GM18868 (cell line): ENCODE results near the gene PBOV1.
"Not testable (repeated sequence)": the region's sequence is repeated elsewhere in the genome, so short reads cannot be mapped to it uniquely, and the experiment has no call there.

ENCODE experiments used
- ATAC-seq: cut with Tn5 transposase; IDR thresholded peaks from one replicate; pipeline ENCODE4 v1.9.1; 2021; ENCODE audit warnings: mild to moderate bottlenecking, moderate library complexity; ENCODE audit not compliant: unreplicated experiment

PBOV1 gene

GRCh38 chr6:138238368-138238767 lies 20.1 kb upstream of the PBOV1 start:
- no peak for ATAC-seq

DNA sequence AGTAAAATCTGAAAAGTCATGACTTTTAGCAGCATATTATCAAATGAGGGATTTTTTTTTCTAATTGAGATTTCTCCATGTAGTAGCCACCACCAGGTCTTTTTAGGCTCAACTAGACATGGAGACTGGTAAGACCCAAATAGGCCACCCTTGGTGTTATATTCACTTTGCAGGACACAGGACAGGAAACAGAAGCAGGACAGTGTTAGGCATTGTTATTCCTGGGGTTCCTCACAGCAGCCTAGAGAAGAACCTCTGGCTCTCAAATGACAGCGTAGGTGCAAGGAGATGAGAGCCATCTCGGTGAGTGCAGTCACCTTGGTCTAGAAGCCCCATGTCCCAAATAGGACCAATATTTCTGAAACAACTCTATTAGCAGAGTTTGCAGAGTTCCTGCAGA lies 19.2 kb upstream of the PBOV1 start:
- ATAC-seq: no peak

GRCh38 chr6:138235693-138236092 lies 17.4 kb upstream of the PBOV1 start:
- no peak for ATAC-seq

GRCh38 chr6:138235205-138235604 lies 16.9 kb upstream of the PBOV1 start:
- no peak for ATAC-seq

GRCh38 chr6:138234363-138234762 lies 16.1 kb upstream of the PBOV1 start:
- ATAC-seq: no peak

GRCh38 chr6:138231381-138231886 lies 13.1 kb upstream of the PBOV1 start:
- no peak for ATAC-seq

GRCh38 chr6:138230759-138231380 lies 12.6 kb upstream of the PBOV1 start:
- ATAC-seq: no peak

GRCh38 chr6:138230221-138230620 lies 11.9 kb upstream of the PBOV1 start:
- ATAC-seq: no peak

GRCh38 chr6:138229663-138230179 lies 11.4 kb upstream of the PBOV1 start:
- ATAC-seq: no peak

DNA sequence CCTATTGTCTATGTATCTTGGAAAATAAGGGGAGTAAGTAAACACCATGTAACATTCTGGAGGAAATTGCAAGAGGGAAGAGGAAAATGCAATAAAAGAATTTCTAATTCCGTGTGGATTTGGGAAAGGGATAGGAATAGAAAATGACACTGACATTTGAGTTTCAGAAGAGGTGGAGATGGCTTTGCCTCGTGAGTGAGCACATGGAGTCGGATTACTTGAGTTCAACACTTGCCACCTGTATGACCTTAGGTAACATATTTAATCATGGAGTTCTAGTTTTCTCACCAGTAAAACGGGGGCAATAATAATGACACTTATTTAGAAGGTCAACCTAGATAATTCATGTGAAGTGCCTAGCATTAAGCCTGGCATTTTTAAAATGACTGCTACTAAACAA lies 10.8 kb upstream of the PBOV1 start:
- ATAC-seq: no peak

DNA sequence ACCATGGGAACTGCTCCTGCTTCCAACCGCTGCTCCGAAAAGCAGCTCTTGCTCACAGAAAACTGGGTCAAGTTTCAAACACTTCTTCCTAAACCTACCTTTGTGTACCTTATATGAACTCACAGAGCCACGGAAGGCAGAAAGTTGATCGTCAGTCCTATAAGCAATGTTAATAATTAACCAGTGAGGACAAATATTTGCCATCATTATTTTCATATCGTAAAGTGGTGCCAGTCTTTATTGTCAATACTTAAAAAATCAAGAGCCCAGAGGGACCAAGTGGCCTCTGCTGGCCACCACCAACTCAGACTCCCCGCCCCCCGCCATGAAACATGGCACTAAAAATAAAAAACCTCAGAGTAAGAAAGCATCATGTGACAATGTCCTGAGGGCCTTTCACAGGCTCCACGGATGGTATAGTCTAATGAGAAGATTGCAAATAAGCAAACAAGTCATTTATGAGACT lies 9.1 kb upstream of the PBOV1 start:
- no peak for ATAC-seq

DNA sequence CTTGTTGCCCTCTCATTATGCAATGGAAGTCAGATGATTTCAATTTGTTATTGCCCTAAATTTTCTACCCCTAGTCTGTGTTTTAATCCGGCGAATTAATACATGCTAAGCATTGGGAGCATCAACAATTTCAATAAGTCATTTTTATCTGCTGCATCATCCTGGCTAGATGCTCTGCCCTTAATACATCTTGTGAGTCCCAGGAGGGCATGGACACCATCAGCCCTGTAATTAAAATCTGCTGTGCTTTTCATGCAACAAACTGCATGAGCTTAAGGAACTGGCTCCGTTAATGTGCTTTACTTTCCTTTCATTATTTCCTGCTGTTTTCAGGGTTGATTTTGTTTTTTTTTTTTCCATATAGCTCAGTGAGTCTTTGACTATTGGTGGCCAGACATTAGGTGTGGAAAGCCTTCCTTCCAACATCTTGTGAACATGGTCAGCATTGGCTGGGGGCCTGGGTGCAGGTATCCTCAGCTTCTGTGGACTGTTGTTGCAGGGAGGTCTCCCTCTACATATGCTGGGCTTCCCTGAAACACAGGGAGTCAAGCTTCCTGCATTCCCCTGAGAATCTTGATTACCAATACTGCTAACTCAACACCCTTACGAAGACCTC lies 8.5 kb upstream of the PBOV1 start:
- no peak for ATAC-seq

DNA sequence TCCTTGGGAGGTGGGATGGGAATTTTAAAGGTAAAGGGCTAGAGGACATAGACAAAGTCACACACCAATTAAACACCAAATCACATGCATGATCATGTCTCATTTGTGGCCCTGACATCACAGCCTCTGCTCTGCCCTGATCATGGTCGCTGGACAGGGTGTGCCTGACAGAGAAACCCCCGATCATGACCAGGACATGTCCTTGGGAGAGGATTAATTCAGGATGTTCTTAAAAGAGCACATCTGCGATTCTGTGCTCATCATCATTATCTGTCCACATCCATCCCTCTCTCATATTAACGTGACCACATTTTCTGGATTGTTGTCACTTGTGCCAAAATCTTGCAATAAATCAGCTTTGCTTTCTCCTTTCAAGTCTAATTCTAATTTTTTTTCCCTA lies 7.7 kb upstream of the PBOV1 start:
- no peak for ATAC-seq

- no peak for ATAC-seq
Measured at GRCh38 chr6:138222901-138223546, 4.7 kb upstream of the PBOV1 start.

GRCh38 chr6:138219901-138220300 lies 1.6 kb upstream of the PBOV1 start:
- ATAC-seq: no peak

DNA sequence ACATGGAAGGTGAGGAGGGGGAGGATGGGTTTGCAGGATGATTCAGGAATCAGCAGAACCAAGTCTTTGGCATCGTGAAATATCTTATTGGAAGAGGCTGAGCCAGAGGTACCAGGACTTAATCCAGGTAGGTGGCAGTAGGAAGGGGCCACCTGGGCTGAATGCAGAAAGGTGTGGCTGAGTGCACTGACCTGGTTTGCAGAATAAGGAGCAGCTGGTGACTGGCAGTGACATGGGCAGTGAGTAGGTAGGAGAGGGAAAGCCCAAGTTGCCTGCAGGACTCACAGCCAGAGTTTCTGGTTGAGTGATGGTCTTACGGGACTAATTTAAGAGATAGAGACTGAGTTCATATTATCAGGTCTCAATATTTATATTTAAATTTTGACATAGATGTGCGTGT lies 1.1 kb upstream of the PBOV1 start:
- no peak for ATAC-seq

DNA sequence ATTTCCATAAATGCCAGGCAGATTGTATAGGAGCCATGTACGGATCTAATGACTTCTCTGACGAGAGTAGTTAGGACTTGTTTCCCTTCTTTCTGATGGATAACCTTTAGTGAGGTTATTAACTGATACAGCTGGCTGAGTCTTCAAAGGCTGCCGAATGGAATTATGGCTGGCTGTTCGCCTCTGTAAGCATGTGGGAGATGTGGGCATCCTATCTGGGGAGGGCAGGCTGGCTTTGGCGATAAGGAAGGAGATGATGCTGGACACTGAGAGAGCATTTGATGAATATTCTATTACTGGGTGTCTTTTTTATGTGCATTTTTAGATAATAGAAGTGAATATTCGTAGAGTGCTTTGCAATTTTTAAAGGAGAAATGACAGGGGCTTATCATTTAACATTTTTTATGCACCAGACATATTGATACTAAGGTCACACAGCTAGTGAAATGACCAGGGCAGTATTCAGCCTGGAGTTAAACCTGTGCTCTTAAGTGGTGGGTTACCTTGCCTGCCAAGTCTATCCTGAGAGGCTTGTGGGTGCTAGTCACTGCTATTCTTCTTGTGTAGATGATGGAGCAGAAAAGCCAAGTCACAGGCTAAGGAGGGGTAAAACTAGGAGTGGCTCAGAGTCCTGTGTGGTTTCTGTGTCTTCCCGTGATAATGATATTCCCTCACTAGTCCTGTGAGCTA lies 3.1 kb downstream of the PBOV1 start:
- no peak for ATAC-seq

GRCh38 chr6:138212530-138212929 lies 5.8 kb downstream of the PBOV1 start:
- ATAC-seq: not testable (repeated sequence)

- no peak for ATAC-seq
Measured at GRCh38 chr6:138211601-138212000, 6.7 kb downstream of the PBOV1 start.

- no peak for ATAC-seq
Measured at GRCh38 chr6:138211048-138211581, 7.2 kb downstream of the PBOV1 start.

DNA sequence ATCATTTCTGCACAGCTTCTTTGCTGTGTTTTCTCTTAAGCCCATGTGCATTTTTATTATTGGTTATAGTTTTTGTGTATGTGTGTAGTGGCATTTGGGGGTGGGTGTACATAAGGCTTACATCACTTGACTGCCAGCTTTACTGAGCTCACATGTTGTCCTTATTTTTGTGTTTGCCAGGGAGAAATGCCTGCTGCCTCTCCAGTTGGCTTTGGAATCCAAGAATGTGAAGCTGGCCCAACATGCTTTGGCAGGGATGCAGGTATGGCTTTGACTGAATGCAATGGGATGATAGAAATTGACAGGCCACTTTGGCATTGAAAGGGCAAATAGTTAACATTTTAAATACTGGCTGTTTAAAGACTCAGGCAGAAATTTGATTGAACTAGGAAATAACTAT lies 11.4 kb downstream of the PBOV1 start:
- ATAC-seq: no peak
